PC-9 (cell line): Measurements from ENCODE around the gene RYR3. TPM values are rescaled to one million over a fixed set of nuclear protein-coding genes. Genes with fewer than 3 reads are reported as not detected.

Experiments
- BruUV-seq: library from RNA; stranded (reverse); fragments of 400-500 nt; replicated peaks from 2 replicates; lab custom pipeline; 2021; lab: Mats Ljungman, UMichigan
- CTCF ChIA-PET: fragments of 300-600 bp; sonication (Branson Sonifier 250); formaldehyde crosslinking; loops from one replicate; lab custom pipeline; 2022; ENCODE audit warnings: antibody characterized with exemption; lab: Charles Lee
- POLR2A ChIA-PET: fragments of 300-600 bp; sonication (Branson Sonifier 250); formaldehyde crosslinking; loops from one replicate; lab custom pipeline; 2022; ENCODE audit warnings: antibody characterized with exemption; ENCODE audit not compliant: unreplicated experiment; lab: Charles Lee
- DNase-seq, 2 experiments: peaks; one replicate each; pipeline versions ENCODE4 v3.0.0 to v3.0.0-alpha.2; 2015 to 2022; ENCODE audit warnings: mixed read lengths in 1 of 2
- H2AFZ ChIP-seq: fragments of 200-600 bp; sonication (generic); 2 replicates; pipeline ENCODE4 v1.8.1; 2017; ENCODE audit warnings: antibody characterized with exemption
- H3F3A ChIP-seq: fragments of 200-600 bp; sonication (generic); 2 replicates; pipeline ENCODE4 v1.8.1; 2017; ENCODE audit warnings: antibody characterized with exemption, mild to moderate bottlenecking, low read depth; ENCODE audit not compliant: insufficient read depth
- H3K27ac ChIP-seq: fragments of 200-600 bp; sonication (generic); 2 replicates; pipeline ENCODE4 v1.6.1; 2016; ENCODE audit warnings: mixed run types
- H3K27me3 ChIP-seq: fragments of 200-600 bp; sonication (generic); 2 replicates; pipeline ENCODE4 v1.6.1; 2016; ENCODE audit warnings: low read depth, mixed run types; ENCODE audit not compliant: insufficient read depth
- H3K36me3 ChIP-seq: fragments of 200-600 bp; sonication (generic); 2 replicates; pipeline ENCODE4 v1.6.1; 2016; ENCODE audit warnings: low read depth, mixed run types
- H3K4me1 ChIP-seq: fragments of 200-600 bp; sonication (generic); replicated peaks from 2 replicates; pipeline ENCODE4 v1.6.1; 2016; ENCODE audit warnings: mixed run types; ENCODE audit not compliant: insufficient read depth
- H3K4me2 ChIP-seq: fragments of 200-600 bp; sonication (generic); 2 replicates; pipeline ENCODE4 v1.6.1; 2017; ENCODE audit warnings: mixed run types
- H3K4me3 ChIP-seq: fragments of 200-600 bp; sonication (generic); 2 replicates; pipeline ENCODE4 v1.6.1; 2016; ENCODE audit warnings: mixed run types
- H3K79me2 ChIP-seq: fragments of 200-600 bp; sonication (generic); 2 replicates; pipeline ENCODE4 v1.6.1; 2017; ENCODE audit warnings: low read depth, mixed run types
- H3K9me2 ChIP-seq: fragments of 200-600 bp; sonication (generic); 2 replicates; pipeline ENCODE4 v1.8.1; 2017; ENCODE audit warnings: mild to moderate bottlenecking; ENCODE audit not compliant: insufficient read depth
- H3K9me3 ChIP-seq: fragments of 200-600 bp; sonication (generic); 2 replicates; pipeline ENCODE4 v1.8.1; 2016; ENCODE audit warnings: low read depth; ENCODE audit not compliant: insufficient read depth
- H4K20me1 ChIP-seq: fragments of 200-600 bp; sonication (generic); 2 replicates; pipeline ENCODE4 v1.8.1; 2017; ENCODE audit not compliant: insufficient read depth
- CTCF ChIP-seq: fragments of 200-600 bp; sonication (generic); conservative IDR thresholded peaks from 2 replicates; pipeline ENCODE4 v1.6.1; 2017; ENCODE audit warnings: mixed run types, antibody characterized with exemption, mild to moderate bottlenecking, moderate library complexity
- EZH2 ChIP-seq: fragments of 200-600 bp; sonication (generic); IDR thresholded peaks from 2 replicates; pipeline ENCODE4 v1.8.0; 2017; ENCODE audit warnings: antibody characterized with exemption, low read depth
- intact Hi-C: fragments of 100-400 bp; cut with micrococcal nuclease; formaldehyde crosslinking; loops from one replicate; pipeline ENCODE4 v1.10.0; 2022; ENCODE audit not compliant: unreplicated experiment
- total RNA-seq: library from RNA; stranded (reverse); gene quantifications from 2 replicates; pipeline ENCODE4 v1.2.3, GENCODE V29; 2021

Gene RYR3
- total RNA-seq, 1 experiment from 2014 or later: 0.15 TPM

- Histone ChIP-seq H3K79me2 (no peaks in the 10 kb centered on the region), H3K36me3 (no peaks in the 10 kb centered on the region), H3K4me3 (no peak overlapping the region), H3K27me3 (no peaks in the 10 kb centered on the region), H3K9me3 (0 out of 2 replicates have a peak, but pooled peaks cover 3% of the 10 kb centered on the region), H3K9me2 (no peaks in the 10 kb centered on the region), H4K20me1 (no peaks in the 10 kb centered on the region), H3K4me2 (no peak overlapping the region), H3K4me1 (peaks cover 42% of the 10 kb centered on the region), H3K27ac (no peak overlapping the region), H3F3A (peaks cover 19% of the 10 kb centered on the region; the same call in 1 of the 2 replicates), H2AFZ (no peak overlapping the region)
- TF ChIP-seq CTCF (no peak), EZH2 (no peak)
- BruUV-seq: no TSS peak
- ChIA-PET CTCF (no interaction called here), POLR2A (no interaction called here)
- no peak for DNase-seq
- intact Hi-C loops: loop anchor here (10.0 kb wide), 1 partner anchor 268 kb away; no protein-coding TSS in a partner anchor
These were observed 28.3 kb upstream of the RYR3 start for GRCh38 chr15:33282226-33283020.

DNA sequence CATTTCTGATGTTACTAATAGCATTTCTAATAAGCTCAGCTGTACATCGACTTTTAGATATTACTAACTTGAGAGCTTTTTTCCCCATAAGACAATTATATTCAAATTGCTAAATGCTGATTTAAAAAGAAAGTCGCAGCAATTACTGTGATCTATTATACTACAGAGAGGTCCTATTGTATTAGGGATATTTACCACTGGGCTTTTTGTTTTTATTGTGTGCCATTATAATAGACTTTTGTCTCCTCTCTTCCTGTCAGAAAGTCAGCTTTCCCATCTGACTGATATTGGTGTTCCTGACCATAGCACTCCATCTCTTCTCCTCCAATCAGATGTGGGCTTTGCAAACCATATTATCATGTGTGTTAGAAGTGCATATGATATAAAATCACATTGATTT lies 27.2 kb upstream of the RYR3 start:
- H2AFZ ChIP-seq: no peak overlapping the region
- H3K9me3 ChIP-seq: no peaks in the 10 kb centered on the region
- H3K27me3 ChIP-seq: no peaks in the 10 kb centered on the region
- POLR2A ChIA-PET: no interaction called here
- CTCF ChIA-PET: interaction anchor here (0.6 kb wide), 1 partner anchor 9 kb away, joined by 4 read pairs; no protein-coding TSS in a partner anchor
- peaks cover 19% of the 10 kb centered on the region; the same call in 1 of the 2 replicates for H3F3A ChIP-seq
- BruUV-seq: no TSS peak
- H3K9me2 ChIP-seq: no peaks in the 10 kb centered on the region
- H3K4me2 ChIP-seq: no peak overlapping the region
- H3K27ac ChIP-seq: no peak overlapping the region
- TF ChIP-seq CTCF (no peak), EZH2 (no peak)
- no peaks in the 10 kb centered on the region for H4K20me1 ChIP-seq
- intact Hi-C loops: loop anchor here (10.0 kb wide), 1 partner anchor 269 kb away; no protein-coding TSS in a partner anchor
- no peaks in the 10 kb centered on the region for H3K36me3 ChIP-seq
- no peak overlapping the region for H3K4me3 ChIP-seq
- H3K79me2 ChIP-seq: no peaks in the 10 kb centered on the region
- DNase-seq: no peak
- peaks cover 33% of the 10 kb centered on the region for H3K4me1 ChIP-seq

- no peaks in the 10 kb centered on the region for H4K20me1 ChIP-seq
- no peak overlapping the region for H3K4me2 ChIP-seq
- POLR2A ChIA-PET: no interaction called here
- peak in 1 of 2 experiments; percentile 48 for DNase-seq
- intact Hi-C loops: loop anchor here (10.0 kb wide), 1 partner anchor 270 kb away; no protein-coding TSS in a partner anchor
- TF ChIP-seq CTCF (no peak), EZH2 (no peak)
- no peaks in the 10 kb centered on the region for H3K36me3 ChIP-seq
- no peaks in the 10 kb centered on the region for H3K9me3 ChIP-seq
- BruUV-seq: no TSS peak
- no peak overlapping the region for H2AFZ ChIP-seq
- H3K4me1 ChIP-seq: peaks cover 26% of the 10 kb centered on the region
- CTCF ChIA-PET: interaction anchor here (0.7 kb wide), 1 partner anchor 72 kb away, joined by 3 read pairs; no protein-coding TSS in a partner anchor
- no peak overlapping the region for H3K27ac ChIP-seq
- H3K9me2 ChIP-seq: no peaks in the 10 kb centered on the region
- H3K27me3 ChIP-seq: no peaks in the 10 kb centered on the region
- peaks cover 17% of the 10 kb centered on the region; the same call in 1 of the 2 replicates for H3F3A ChIP-seq
- H3K4me3 ChIP-seq: no peak overlapping the region
- no peaks in the 10 kb centered on the region for H3K79me2 ChIP-seq
These were observed 26.4 kb upstream of the RYR3 start for GRCh38 chr15:33284336-33284735.
